T-helper 2 cell (primary cell): ENCODE results near the gene SRSF7.
"Not testable (repeated sequence)": the region's sequence is repeated elsewhere in the genome, so short reads cannot be mapped to it uniquely, and the experiment has no call there.

ENCODE experiments used
- DNase-seq, 5 experiments: peaks; one replicate each; pipeline versions ENCODE4 v3.0.0 to v3.0.0-alpha.2; 2012 to 2022

Gene SRSF7

DNA sequence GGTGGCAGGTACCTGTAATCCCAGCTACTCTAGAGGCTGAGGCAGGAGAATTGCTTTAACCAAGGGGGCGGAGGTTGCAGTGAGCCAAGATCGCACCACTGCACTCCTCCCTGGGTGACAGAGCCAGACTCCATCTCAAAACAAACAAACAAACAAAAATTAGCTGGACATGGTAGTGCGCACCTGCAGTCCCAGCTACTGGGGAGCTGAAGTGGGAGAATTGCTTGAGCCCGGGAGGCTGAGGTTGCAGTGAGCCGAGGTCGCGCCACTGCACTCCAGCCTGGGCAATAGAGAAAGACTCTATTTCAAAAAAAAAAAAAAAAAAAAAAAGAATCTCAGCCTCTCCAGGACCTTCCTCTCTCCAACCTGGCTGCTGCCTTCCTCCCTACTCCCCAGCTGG is 20.1 kb downstream of the SRSF7 start:
- no peak for DNase-seq

DNA sequence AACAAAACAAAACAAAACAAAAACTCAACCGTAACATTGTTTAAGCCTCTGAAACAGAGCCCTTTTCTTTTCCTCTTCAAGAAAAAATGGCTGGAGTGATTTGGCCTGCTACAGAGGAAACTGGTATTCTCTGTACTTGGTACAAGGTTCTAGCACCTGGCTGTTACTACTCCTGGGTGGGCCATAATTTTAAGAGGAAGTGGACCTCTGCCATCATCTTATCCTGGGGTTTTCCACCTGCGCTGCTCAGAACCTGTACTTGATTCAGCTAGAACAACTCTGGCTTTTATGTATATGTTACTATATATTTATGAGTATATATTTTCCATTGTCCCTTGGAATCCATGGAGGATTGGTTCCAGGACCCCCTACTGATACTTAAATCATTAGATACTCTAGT is 22.5 kb downstream of the SRSF7 start:
- DNase-seq, result no peak

DNA sequence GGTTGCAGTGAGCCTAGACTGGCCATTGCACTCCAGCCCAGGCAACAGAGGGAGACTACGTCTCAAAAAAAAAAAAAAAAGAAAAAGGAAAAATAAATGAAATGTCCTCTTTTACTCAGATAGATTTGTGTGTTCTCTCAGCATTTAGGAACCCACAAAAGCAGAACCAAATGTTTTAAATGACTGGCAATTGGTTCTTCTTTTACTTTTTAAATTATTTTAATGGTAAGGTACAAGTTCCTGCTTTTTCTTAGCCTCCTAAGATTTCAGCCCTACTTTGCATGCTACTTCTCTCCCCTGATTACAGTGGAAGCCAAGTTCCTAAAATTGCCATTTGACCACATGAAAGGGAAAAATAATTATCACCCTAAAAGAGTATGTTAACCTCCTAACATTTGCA is 23.5 kb downstream of the SRSF7 start:
- no peak for DNase-seq

DNA sequence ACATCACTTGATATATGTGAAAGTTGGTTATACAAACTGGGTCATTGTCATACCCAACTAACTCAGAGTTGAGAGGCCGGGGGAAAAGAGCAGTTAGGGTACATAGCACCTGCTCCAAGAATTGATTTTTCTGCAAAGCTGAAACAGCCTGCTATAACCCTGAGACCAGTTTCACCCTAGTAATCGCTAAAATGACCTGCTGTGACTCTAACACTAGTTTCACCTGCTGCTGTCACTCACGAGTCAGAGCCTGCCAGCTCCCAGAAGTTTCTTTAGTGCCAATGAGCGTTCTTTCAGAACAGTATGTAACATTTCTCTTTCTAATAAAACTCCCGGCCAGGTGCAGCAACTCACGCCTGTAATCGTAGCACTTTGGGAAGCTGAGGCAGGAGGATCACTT is 28.0 kb downstream of the SRSF7 start:
- DNase-seq, result no peak

DNA sequence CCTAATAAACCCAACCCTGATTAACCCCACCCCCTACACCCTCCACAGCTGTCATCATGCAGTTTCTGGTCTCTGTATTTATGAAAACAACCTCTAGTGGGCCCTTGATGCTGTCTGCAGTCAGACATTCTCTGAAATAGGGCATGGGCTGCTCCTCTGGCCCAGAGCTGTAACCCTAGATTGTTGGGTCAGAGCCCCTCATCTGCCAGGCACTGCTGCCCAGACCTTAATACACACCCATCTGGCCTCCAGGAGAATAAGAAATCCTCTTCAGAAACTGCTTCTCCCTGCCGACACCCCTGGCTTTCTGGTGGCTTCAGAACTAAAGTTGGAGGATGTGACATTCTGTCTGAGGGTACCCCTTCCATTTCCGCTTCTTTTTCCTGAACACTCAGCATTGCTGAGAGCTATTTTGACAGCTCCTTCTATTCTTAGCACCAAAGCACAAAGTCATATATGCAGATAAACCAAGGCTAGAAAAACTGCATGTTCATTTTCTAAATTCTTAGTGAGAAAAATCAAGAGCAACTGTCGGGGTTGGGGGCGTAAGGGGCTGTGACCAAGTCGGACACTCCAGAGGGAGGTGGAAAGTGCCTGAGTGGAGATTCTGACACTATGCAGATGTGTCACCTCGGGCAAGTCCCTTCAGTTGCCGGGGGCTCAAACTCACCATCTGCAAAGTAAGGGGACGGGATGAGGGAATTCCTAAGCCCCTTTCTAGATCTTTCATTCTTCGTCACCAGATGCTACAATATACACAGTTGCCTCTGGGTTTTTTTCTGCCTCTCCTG is 28.7 kb downstream of the SRSF7 start:
- DNase-seq, result peak in 2 of 5 experiments; percentile 44 to 73

DNA sequence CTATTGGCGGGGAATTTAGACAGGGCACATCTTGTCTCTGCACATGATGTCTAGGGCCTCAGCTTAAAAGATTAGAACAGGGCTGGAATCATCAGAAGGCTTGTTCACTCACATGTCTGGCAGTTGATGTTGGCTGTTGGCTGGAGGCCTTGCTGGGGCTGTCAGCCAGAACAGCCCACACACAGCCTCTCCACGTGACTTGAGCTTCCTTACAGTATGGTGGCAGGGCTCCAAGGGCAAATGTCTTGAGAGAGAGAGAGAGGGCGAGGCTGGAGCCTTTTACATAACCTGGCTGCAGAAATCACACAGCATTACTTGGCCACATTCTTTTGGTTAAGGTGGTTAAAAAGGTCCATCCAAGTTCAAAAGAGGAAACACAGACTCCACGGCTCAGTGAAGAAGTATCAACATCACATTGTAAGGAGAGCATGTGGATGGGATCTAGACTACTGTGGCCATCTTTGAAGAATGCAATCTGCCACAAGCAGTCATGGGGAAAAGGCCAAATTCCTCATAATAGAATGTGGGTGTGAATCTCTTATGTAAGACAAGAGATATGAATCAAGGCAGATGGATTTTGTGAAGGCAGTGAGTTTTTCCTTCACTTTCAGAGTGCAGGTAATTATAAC is 30.4 kb downstream of the SRSF7 start:
- DNase-seq, result peak in 1 of 5 experiments; percentile 51

DNA sequence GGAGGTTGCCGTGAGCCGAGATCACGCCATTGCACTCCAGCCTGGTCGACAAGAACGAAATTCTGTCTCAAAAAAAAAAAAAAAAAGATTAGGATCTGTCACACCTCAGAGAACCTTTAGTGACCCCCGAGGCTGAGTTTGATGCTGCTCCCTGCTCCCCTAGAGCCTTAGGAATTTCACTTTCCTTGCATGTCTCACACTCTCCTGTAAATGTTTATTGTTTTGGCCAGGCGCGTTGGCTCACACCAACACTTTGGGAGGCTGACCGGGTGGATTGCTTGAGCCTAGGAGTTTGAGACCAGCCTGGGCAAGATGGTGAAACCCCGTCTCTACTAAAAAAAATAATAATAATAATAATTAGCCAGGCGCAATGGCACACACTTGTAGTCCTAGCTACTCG is 31.5 kb downstream of the SRSF7 start:
- no peak for DNase-seq

DNA sequence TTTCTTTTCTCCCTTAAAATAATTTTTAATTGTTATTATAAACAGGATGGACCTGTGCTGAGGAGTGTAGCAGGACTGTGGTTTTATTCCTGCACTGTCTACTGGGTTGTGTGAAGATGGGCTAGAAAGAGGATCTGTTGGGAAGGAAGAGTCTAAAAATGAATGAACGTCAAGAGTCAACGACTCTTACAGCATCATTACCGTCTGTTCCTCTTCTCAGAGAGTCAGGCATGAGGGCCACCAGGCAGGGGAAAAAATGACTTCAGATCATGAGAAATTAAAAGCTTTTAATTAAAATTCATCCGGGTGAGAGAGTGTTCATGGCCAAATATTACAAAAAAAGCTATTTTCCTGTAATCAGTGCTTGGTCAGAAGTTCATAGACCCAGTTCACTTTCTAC is 32.6 kb downstream of the SRSF7 start:
- DNase-seq, result no peak

DNA sequence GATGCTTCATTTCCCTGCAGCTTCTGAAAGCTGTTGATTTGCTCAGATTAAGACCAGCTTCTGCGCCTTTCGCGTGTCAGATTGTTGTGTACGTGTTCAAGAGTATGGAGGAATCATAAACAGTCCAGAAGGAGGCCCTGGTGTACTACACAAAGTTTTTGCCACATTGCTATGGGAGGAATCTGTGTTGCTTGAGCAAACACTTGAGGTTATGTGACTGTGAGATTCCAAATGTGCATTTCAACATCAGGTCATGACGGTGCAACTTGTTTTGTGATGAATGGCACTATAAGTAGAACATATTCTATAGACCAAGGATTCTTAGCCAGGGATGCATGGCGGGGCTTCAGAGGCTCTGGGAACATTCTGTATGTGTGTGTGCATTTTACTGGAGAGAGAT is 35.0 kb downstream of the SRSF7 start:
- DNase-seq, result no peak

DNA sequence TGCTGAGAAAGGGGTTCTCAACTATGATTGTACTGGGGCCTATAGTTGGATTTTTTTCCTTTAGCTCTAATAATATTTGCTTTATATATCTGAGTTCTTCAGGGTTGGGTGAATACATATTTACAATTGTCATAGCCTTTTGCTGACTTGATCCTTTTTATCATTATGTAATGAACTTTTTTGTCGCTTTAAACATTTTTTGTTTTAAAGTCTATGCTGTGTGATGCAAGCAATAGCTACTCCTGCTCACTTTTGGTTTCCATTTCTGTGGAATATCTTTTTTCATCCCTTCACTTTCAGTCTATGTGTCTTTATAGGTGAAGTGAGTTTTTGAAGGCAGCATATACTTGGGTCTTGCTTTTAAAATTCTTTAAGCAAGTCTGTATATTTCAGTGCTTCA is 36.2 kb downstream of the SRSF7 start:
- not testable (repeated sequence) for DNase-seq

DNA sequence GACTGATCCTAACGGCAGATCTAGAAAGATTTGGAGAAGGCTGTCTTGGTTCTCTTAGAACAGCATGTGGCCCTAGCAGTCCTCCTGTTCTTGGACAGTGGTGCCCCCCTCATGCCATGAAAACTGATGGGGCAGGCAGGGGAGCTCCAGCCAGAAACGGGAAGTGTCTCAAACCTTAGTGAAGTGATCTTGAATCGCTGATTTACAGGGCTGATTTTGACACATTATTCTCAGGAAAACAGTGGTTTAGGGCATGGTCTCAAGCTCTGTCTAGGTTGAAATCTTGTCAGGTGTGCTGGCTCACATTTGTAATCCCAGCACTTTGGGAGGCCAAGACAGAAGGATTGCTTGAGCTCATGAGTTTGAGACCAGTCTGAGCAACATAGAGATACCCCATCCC is 37.8 kb downstream of the SRSF7 start:
- no peak for DNase-seq

DNA sequence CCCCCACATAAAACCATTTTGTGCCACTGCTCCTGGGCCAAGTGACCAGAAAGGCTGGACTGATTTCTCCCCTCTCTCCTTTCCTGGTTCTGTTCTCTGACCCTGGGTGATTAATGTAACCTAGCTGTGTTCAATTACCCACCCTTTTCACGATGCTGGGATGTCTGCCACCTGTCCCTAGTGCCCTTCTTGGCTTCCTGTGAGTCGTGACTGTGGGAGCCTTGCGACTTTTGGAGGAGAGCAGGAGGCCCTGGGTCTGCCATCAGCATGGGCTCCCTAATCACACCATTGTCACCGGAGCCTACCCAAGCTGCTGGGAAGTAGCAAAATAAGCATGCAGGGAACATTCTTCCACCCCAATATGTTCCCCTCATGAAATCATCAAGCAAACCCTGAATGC is 38.3 kb downstream of the SRSF7 start:
- no peak for DNase-seq

DNA sequence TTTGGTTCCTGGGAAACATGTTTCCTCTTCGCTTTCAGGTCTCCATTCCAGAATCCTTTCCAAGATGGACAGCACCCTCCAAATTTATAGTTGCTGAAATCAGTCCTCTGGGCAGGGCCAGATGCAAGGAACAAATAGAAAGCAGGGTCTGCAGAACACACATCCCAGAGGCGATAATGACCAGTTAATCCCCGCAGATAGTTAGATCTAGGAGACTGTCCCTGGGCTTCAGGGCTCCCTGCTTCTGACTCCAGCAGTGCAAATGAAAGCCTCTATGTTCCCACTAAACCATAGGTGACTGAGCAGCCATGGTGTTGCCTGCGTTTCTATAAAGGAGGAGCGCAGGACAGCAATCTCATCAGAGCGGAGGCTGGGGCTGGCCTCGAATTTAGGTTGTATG is 38.7 kb downstream of the SRSF7 start:
- DNase-seq, result no peak

DNA sequence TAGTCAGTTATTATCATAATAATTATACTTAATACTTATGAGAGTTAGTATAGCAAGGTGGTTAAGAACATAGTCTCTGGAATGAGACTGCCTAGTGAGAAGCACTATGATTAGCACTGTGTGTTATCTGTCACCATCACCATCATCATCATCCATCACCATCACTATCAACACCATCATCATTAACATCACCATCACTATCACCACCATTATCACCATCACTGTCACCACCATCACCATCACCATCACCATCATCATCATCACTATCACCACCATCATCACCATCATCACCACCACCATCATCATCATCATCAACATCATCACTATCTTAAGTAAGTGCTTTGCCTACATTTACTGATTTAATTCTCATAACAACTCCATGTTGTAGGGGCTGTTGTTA is 39.6 kb downstream of the SRSF7 start:
- DNase-seq, result no peak

DNA sequence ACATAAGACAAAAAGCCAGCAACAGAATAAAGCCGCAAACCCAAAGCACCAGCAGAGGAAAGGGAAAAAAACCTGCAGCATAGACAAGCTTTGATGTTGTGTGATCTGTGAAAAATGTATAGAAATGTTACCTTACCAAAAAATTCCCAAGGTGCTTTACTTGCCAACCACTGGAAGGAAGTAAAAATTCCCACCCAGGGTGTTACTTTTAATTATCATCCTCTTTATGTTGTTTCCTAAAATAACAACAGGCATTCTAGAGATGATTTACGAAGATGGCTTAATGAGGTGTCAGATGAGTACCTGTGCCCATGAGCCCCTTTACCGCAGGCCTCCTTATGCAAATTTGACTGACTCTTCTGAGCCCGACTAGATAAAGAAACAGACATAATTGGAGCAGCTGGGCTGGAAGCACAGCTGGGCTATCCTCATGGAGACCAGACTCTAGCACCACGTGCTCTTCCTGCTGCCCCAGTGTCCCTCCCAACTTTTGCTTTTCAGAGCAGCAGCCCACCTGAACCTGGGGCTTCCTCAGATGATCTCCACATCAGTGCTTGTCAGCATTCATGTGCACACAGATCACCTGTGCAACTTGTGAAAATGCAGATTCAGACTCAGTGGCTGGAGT is 41.5 kb downstream of the SRSF7 start:
- DNase-seq, result peak in 4 of 5 experiments; percentile 15 to 83 (median 54)

DNA sequence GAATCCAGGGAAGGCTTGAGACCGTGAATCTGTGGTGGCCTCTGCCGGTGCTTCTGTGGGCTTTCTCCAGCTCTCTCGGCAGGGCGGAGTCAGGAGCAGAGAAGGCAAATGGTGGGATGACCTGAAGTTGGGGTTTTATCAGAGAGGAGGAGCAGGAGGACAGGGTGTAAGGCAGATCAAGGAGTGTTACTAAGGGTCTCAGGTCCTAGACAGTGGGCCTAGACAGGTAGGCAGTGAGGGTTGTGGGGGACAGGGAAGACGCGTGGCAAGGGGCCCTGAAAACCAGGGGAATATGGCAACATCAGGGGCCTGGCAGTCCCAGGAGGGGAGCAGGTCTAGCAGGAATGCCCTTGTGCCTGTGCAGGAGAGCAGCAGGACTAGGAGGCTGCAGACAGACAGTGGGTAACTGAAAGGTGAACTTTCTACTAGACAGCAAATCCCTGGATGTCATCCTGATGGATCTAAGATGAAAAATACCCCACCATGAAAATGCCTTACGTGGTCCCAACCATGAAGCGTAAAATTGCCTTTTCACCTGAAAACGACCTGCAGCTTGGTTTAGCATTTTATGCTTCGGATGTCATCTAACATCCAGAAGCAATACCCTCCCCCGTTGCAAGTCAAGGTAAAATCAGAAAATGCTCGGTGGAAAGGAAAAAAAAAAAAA is 42.1 kb downstream of the SRSF7 start:
- DNase-seq, result no peak

DNA sequence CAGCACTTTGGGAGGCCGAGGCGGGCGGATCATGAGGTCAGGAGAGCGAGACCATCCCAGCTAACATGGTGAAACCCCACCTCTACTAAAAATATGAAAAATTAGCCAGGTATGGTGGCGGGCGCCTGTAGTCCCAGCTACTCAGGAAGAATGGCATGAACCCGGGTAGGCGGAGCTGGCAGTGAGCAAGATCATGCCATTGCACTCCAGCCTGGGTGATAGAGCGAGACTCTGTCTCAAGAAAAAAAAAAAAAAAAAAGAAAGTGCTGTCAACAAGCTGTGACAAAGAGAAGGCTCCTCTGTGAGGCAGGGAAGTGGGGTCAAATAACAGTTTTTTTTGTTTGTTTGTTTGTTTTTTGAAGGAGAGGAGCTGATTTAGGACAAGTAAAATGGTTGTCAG is 42.7 kb downstream of the SRSF7 start:
- peak in 1 of 5 experiments; percentile 55 for DNase-seq

DNA sequence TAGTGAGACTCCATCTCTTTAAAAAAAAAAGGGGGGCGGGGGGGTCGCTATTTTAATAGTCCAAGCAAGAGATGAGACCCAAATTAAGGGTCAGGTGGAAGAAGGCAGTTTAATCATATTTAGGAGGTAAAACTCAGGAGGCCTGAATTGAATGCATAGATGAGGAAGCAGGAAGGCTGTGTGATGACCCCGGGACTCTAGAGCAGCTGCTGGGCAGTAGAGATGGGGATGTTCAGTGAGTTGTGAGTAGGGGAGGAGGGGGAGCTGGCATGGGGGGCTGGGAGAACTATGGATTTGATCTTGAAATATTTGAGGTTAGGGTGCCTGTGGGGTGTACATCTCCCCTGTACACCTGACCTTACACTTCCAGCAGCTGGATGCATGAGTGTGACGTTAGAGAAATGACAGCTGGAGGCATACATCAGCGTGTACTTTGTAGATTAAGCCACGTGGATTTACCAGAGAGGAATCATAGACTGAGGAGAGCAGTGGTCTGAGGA is 44.3 kb downstream of the SRSF7 start:
- no peak for DNase-seq

DNA sequence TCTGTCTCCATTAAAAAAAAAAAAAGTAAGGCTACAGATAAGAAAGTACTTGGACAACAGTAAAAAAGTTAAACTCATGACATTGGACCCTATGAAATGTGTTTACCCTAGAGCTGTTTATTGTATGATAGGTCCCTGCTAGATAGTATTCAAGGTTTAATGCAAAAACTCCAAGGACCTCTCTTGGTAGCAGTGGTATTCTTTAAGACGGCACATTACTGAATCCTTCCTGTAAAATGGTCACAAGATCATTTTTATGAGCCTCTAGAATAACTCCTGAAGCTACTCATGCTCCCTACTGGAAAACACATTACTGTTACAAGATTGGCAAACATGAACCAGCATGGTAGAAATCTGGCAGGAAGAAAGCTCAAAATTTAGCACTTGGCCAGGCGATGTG is 46.5 kb downstream of the SRSF7 start:
- DNase-seq, result no peak

DNA sequence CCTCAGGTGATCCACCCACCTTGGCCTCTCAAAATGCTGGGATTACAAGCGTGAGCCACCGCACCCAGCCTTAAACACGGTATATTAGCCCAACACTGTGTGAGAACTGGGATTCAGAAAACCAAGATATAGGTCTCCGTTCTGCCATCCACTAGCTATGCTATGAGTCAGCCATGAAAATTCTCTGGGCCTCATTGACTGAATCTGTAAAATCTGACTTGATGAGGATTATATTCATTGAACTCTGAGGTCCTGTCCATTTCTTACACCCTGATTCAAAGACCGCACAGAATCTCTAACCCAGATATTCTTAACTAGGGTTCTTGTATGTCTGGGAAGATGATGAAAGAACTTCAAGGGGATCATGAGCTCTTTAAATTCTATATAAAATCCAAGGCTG is 47.8 kb downstream of the SRSF7 start:
- not testable (repeated sequence) for DNase-seq

DNA sequence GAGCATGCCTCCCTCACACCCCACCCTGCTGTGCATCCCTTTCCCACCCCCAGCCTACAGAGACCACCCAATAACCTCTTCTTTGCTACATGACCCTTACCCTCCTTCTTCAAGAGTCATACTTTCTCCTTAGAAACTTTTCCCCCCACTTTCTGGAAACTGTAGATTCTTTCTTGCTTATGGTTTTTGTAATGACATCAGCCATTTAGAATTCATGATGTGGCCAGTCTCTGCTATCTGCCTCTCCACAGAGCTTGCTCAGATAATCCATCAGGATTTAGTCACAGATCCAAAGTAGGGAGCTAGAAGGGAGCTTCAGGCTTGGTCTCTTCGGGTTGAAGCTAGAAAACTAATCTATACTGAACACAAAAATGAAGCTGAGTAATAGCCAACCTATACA is 48.7 kb downstream of the SRSF7 start:
- no peak for DNase-seq

DNA sequence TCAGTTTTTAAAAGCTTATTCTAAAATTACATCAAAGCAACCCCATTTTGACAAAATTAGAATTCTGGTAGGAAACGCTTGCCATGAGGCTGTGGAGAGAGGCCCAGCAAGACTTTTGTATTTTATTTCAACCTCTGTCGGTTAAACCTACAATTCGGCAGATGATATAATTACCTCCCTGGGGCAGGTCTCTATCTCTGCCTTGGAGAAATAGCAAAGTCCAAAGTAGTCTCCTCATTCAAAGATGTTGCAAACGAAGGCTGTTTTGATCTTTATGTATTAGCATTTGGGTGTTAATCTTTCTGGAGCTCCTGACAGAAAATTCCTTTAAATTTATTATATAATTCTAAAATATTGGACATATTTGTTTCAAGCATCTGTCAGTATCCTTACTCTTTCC is 49.6 kb downstream of the SRSF7 start:
- DNase-seq, result no peak

DNA sequence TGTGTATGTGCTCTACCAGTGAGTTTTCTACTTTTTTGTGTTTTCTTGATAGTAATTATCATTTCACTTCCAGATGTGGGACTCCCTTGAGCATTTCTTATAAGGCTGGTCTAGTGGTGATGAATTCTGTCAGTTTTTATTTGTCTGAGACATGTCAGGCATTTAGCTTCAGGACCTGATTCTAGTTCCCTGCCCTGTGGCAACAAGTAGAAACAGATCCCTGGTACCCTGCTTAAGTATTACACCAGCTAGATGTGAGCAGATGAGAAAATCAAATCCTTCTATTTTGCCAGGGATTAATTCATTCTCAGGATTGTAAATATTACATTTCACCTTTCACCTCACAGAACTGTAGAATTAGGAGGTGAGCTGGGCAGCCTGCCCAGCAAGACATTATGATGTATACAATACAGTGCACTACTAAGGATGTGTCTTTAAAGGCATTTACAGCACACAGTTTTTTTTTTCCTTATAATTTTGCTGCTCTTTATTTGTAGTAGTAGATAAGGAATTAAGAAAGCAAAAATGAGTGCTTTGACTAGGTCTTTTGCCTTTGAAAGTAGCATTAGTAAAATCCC is 50.2 kb downstream of the SRSF7 start:
- DNase-seq, result no peak
